Embryonic facial prominence (tissue), 1 donor: ENCODE measurements around the gene INTS13.
A peak's percentile ranks its signal among the peaks of the same experiment; 100 is the strongest.
"Not testable (repeated sequence)": the region's sequence is repeated elsewhere in the genome, so short reads cannot be mapped to it uniquely, and the experiment has no call there.

Experiments used
- DNase-seq: peaks from one replicate; pipeline ENCODE4 v3.0.0-alpha.2; 2016; ENCODE audit errors: extremely low spot score

Gene INTS13, protein sequence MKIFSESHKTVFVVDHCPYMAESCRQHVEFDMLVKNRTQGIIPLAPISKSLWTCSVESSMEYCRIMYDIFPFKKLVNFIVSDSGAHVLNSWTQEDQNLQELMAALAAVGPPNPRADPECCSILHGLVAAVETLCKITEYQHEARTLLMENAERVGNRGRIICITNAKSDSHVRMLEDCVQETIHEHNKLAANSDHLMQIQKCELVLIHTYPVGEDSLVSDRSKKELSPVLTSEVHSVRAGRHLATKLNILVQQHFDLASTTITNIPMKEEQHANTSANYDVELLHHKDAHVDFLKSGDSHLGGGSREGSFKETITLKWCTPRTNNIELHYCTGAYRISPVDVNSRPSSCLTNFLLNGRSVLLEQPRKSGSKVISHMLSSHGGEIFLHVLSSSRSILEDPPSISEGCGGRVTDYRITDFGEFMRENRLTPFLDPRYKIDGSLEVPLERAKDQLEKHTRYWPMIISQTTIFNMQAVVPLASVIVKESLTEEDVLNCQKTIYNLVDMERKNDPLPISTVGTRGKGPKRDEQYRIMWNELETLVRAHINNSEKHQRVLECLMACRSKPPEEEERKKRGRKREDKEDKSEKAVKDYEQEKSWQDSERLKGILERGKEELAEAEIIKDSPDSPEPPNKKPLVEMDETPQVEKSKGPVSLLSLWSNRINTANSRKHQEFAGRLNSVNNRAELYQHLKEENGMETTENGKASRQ

DNA sequence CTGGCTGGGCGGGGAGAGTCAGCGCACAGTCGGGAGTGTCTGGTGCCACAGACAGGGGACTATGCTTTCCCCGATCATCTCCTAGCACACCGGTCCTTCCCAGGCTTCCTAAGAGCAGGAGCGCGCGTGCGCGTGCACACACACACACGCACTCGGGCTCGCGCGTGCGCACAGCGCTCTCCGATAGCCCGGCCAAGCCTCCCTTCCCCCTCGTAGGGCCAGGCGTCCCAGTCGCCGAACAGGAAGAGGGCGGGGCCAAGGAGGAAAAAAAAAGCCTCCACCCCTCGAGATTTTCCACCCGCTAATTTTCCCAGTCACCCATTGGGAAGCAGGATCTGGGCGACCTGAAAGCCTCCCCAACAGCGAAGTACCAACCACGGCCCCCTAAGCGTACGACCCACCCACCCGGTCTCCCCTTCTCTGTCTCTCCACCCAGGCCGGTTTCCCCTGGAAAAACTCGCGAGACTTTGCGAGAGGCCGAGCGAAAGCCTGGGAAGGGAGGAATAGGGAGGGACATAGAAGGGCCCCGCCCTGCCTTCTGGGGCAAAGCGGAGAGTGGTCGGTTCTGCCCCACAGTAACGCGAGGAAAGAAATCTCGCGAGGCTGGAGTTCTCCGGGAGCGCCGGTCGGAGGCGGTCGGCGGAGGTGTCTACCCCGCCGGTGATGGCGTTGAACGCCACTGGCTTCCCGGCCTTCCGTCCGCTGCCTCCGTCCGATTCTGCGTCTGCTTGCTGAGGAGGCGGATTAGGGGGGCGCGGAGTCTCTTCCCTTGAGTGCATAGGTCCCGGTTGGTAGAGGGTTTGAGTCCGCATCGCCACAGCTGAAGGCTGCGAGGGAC is at the start of gene INTS13, which contains the start of gene FGFR1OP2:
Gene INTS13 (minus strand): TSS at position 119 of the 838 bp plus-strand sequence. CDS start 1,178 bp downstream, outside the sequence.
Gene FGFR1OP2 (plus strand): TSS at position 608 of the 838 bp plus-strand sequence. CDS start 15,689 bp downstream, outside the sequence.
- peak; percentile 98 for DNase-seq

DNA sequence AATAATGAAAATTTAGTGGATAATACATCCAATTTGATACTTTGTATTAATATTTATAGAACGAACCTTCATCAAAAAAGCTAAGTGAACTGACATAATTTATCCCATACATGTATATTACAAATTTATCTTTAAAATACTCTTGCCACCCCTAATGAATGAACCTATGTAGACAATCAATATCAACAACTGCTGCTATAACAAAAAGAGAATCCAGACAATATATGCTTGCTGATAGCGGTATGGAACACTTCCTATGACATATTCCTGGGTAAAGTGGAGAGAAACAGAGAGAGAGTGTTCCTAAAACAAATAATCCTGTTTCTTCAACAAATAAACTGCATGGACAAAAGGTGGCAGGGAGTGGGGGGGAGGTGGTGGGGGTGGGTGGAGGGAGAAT is 45.1 kb upstream of the INTS13 start:
- DNase-seq, result no peak

DNA sequence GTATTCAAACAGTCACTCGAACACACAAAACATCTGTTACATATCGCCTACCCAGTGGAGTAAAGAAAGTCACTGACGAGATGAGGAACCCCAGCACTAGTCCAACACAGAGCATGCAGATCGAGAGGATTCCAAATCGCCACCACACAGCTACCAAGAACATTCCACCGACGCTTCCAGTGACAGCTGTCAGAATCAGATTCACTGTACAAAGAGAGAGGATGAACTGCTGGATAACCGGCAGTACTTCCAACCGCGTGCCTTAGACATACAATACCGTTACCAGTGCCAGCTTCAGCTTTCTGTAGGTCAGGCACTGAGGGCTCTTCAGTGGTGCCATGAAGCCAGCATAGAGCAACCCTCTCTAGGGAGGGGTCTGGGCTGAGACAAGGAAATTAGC is 42.0 kb upstream of the INTS13 start:
- DNase-seq, result no peak

DNA sequence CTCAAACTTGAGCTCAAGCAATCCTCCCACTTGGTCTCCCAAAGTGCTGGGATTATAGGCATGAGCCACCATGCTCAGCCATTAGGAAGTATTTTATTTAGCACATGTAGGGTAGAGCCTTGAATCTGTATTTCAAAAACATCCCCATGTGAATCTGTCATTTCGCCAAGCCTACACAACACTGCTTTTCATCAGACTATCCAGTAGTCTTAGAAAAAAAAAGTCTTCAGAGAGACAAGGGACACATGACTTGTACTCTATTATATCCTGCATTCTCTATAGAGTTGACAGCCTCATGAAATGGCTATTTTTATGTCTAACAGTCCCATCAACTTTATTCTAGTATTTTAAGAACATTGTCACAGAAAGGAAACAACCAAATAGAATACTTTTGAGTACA is 41.0 kb upstream of the INTS13 start:
- no peak for DNase-seq

DNA sequence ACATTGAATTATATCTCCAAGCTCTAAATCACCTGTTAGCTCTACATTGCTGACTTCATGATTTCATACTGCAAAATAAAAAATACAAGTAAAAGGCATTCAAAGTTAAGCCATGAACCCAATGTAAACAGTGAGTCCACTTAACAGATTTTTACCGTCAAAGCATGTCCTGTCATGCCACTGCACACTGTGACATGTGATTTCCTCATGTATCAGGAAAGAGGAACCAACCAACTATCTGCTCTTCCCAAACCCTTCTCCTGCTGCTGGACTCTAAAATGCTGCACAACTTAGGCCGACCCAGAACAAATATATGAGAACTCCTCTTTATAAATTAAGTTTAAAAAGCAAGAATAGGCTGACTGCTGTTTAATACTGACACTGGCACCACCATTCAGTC is 38.9 kb upstream of the INTS13 start:
- no peak for DNase-seq

DNA sequence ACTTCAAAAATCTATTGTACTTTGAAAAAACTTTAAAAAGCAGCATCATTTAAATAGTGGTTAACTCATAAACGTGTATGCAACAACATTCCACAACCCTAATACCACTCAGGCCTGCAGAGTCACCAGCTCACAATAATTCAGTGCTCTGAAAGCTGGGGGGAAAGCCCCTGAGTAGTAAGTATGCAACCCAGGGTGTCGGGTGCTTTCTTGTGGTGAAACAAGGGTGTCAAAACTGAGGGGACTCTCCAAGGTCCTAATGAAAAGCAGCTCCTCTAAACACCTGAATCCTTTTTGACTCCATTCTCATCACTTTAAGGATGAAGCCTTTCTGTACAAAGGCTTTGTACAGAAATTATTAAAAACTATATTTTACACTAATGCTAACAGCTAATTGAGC is 34.2 kb upstream of the INTS13 start:
- no peak for DNase-seq

DNA sequence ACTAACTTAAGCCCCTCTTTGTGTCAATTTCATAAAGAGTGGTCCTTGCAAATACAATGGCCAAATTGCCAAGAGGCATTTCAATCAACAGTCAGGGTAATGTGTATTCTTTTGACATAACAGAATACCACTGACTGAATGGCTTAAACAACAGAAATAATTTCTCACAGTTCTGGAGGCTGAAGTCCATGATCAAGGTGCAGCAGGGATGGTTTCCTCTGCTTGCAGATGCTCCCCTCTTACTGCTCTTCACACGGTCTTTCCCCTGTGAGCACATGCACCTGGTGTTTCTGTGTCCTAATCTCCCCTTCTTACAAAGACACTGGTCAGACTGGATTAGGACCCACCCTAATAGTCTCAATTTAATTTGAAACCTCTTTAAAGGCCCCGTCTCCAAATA is 32.4 kb upstream of the INTS13 start:
- no peak for DNase-seq

DNA sequence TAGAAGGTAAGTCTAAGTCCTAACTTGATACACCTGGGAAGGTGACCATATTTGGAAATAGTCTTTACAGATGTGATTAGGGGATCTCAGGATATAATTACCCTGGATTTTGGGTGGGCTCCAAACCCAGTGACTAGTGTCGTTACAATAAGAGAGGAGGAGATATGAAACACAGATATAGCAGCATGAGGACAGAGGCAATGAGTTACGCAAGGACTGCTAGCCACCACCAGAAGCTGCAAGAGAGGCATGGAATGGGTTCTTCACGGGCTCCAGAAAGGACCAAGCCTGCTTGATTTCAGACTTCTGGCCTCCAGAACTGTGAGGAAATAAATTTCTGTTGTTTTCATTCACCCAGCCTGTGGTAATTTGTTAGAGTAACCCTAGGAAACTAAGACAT is 29.1 kb upstream of the INTS13 start:
- DNase-seq, result no peak

DNA sequence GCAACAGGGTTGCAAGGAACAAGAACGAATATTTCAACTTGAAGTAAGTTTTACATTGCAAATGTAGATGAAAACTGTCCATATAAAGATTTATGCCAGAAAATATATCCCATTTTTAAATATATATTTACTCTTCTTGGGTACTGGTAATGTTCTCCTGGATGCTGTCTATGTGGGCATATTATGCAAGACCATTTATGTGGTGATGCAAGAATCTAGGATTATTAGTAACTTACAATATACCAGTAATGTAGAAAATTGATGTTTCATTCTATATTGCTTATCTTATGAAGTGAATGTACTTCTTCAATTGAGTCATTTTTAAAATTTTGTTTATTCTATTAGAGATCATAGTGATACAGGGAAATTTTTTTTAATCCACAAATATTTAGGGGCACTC is 25.6 kb upstream of the INTS13 start:
- DNase-seq, result no peak

DNA sequence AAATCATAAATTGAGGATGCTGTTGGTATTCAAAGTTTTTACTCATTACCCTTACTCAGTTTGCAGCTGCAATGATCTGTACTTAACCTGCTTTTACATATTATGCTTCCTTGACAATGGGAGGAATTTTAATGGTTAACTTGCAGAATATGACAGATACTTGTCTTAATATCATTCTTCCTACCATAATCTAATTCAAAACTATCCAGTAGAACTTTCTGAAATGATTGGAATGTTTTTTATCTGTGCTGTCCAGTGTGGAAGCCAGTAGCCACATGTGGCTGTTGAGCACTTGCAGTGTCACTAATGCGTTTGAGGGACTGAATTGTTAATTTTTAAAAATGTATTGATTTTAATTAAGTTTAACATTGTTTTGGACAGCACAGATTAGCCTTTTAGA is 24.0 kb upstream of the INTS13 start:
- DNase-seq, result no peak

DNA sequence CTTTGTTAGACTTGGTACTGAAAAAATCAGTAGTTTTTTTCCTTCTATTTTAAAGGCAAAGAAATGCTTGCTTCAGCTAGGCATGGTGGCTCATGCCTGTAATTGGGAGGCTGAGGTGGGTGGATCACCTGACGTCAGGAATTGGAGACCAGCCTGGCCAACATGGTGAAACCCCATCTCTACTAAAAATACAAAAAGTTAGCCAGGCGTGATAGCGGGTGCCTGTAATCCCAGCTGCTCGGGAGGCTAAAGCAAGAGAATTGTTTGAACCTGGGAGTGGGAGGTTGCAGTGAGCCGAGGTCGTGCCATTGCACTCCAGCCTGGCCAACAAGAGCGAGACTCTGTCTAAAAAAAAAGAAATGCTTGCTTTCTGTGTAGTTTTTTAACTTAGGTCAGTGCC is 23.6 kb upstream of the INTS13 start:
- not testable (repeated sequence) for DNase-seq

DNA sequence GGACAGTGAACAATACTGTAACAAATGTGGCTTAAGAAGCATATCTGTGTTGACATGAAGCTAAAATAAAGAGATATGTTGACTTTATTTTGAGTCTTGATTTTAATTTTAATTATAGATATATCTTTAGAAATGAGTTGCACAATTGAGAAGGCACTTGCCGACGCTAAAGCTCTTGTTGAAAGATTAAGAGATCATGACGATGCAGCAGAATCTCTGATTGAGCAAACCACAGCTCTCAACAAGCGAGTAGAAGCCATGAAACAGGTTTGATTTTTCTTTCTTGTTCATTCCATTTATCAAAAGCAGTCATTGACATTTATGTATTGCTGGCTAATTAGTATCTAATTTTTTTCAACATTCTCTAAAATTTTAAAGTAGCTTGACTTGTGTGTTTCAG is 16.2 kb upstream of the INTS13 start:
- DNase-seq, result no peak

DNA sequence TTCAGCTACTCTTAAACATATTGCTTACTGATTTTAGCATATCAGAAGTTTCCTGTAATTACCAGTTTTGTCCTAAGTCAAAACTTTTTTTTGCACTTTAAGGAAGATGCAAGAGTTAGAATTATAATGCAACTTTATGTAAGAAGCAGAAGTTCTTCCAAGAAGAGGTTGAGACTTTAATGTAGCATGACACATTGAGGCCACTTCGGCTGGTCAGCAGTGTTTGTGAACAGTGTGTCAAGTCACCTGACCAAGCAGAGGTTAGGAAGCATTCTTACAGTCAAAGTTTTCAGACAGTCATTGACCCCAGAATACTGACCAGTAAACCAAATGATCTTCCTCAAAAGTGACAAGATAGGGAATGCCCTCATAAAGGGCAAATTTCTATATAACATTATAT is 15.7 kb upstream of the INTS13 start:
- DNase-seq, result no peak

DNA sequence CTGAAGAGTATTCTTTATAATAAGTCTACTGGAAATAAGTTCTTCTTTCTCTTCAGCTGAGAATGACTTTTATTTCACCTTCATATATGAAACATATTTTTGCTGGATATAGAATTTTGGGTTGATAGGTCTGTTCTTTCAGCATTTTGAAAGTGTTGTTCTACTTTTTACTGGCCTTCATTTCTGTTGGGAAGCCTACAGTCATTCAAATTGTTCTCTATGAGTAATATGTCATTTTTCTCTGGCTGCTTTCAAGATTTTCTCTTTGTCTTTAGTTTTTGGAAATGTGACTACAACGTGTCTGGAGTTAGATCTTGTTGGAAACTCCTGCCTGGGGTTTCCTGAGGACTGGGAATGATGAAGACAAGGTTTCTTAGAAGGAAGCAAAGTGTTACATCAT is 10.5 kb upstream of the INTS13 start:
- no peak for DNase-seq

DNA sequence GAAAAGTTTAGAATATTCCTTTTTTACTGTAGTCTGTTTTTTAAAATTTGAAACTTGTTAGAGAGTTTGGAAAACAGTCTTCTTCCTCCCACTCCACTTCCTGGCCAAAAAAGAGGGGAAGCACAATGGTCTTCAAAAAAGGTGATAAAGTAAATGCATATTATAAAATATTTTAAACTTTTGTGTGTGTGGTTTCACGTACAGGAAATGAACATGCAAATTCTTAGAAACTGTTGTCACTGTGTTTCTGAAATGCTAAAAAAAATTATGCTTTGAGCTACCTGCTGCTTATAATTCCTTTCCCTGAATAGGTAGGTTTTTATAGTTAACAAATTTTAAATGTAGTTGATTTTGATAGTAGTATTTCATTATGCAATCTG is 3.4 kb upstream of the INTS13 start:
- DNase-seq, result no peak

DNA sequence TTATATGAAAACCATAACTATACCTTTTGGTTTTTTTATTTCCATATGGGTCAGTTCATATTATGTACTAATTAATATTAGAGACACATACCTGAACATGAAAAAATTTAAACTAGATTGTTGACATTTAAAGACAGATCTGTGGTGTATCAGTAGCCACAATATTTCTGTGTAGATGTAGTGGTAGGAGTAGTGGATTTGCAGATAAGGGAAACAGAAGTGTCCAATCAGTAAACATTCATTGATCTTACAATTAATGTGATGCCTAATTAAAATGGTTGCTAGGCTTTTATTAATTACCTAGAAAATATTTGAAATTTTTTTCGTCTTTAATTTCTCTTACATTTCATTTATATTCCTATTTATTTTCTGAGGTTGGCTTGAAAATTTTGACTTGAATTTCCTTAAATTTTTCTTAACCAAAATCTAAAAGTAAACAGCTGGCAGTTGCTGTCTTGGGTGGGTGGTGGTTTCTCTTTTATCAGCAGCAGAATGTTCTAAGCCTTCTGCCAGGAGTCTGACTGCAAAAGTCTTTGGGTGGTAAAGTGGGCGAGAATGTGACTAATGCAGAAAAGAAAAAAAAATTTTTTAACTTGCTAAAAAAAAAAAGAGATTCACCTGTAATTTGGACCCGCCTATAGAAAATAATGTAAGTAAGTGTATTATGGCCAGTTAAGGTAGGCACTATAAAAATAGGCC is 2.9 kb upstream of the INTS13 start:
- DNase-seq, result no peak

DNA sequence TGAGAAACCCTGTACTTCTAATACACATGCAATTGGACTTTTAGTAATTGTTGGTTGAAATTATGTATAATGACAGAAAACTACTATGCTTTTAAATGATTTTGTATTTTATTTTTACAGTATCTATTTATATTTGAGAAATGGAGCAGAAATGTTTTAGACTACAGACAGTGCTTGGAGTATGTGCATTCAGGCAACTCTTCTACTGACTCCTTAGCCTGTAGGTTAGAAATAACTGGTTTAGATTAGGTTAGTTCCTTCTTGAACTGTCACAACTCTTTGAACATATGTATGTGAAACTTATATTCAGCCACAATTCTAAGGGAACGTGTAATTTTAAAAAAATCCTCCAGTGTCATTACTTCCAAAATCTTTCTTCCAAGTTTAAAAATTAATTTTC is 2.2 kb upstream of the INTS13 start:
- no peak for DNase-seq

DNA sequence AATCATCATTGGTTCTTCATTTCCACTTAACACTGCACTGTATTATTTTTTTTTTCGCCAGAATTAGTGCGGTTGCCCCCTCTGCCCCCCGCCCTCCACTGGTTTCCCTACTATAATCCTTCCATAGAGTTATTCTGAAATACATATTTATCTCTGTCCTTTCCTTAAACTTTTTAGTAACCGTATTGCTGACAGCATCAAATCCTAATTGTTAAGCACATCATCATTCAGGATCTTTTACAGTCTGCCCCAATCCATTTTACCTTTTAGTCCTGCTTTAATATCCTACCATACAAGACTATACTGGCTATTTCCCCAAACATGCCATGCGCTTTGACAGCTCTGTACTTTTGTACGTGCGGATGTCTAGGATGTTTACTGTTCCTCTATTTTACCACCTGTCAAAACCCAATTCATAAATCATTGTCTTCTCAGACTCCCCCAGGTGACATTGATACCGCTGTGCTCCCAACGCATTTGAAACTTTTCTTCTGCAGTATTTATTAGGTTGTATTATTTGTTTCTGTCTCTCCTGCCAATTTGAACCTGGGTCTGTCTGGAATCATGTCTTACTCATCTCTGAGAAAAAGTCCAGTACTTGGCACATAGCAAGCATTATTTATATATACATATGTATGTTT is 1.5 kb upstream of the INTS13 start:
- no peak for DNase-seq

DNA sequence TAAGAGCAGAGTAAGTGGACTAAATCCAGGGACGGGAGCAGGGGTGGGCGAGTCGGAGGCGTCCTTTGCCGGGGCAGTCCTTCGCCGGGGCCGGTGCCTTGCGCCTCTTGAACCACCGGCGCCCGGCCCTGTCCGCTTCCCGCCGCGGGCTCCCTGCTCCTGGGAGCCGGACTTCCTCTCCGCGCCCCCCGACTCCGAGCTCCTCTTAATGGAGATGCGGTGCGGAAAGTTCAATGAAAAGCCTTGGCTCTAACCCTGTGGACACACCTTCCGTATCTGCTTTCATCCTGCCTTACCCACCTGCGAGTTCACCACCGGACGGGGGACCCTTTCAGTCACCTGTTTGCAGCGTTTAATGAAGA is 901 bp upstream of the INTS13 start:
- no peak for DNase-seq

DNA sequence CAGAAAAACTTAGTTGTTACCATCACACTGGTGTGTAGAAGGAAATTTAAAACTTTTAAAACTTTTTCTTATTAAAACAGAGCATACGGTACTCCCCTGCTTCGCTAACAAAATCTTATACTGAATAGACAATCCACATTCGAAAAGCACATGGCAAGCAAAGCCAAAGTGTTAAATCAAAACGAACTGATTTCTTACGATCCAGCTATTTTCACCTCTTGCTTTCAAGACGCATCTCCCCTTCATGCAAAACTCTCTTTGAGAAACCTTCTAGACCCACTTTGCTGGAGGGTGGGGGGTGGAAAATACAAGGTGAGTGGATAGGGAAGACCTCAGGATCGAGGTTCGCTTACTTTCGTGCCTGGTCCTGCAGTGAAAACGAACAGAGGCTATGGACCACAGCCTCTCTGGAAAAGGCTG is 328 bp downstream of the INTS13 start:
- no peak for DNase-seq
